Measurements from ENCODE around the gene CNOT6. TPM values are rescaled to one million over a fixed set of nuclear protein-coding genes. Genes with fewer than 3 reads are reported as not detected.

The CNOT6 gene
- total RNA-seq, 1 experiment from 2014 or later: 73.1 TPM

DNA sequence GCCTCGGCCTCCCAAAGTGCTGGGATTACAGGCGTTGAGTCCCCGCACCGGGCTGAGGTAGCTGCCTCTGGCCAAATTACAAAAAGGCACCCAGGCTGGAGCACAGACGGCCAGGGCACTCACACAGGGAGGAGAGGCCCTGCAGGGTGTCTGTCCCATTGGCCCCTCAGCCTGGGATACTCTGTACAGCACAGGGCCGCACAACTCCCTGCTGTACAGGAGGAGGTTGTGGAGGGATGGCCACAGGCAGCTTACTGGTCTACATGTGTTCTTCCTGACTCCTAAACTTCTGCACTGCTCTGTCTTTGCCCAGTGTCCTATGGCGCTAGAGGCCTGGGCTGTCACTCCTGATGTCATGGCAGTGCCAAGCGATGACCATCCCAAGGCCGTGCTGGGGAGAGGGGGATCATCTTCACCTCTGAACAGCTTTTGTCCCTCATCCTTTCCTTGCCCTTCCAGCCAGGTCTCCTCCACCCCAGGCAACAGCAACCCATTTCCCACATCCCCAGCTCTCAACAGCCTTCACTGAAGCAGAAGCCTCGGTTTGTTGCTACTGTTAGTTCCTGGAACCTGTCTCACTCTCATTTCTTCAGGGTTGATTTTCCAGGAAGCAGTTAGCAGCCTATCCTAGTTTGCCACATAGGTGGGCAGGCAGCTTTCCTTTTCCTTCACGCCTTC, 1.8 kb upstream of the CNOT6 start:
- CTCF ChIA-PET: interaction anchor here (0.7 to 1.3 kb wide), 4 partner anchors 11 to 198 kb away, joined by 3 to 8 read pairs (median 3); no protein-coding TSS in a partner anchor
- POLR2A ChIA-PET: interaction anchor here (0.6 to 0.9 kb wide), 2 partner anchors 28 to 31 kb away, joined by 3 read pairs; no protein-coding TSS in a partner anchor
- DNase-seq (ENCODE audit: unreplicated experiment): no peak
- Mint-ChIP-seq H3K27me3 (ENCODE audit: insufficient read depth, unreplicated experiment) (no peaks in the 10 kb centered on the region), H3K4me3 (ENCODE audit: unreplicated experiment) (no peak overlapping the region), H3K36me3 (ENCODE audit: insufficient read depth, unreplicated experiment) (peaks cover 22% of the 10 kb centered on the region), H3K27ac (ENCODE audit: low read depth, unreplicated experiment) (no peak overlapping the region), H3K9me3 (ENCODE audit: unreplicated experiment) (no peaks in the 10 kb centered on the region), H3K4me1 (ENCODE audit: insufficient read depth, unreplicated experiment) (peaks cover 23% of the 10 kb centered on the region)
- intact Hi-C loops (cut with micrococcal nuclease): no loop called here
- TF ChIP-seq, protein P1, sequence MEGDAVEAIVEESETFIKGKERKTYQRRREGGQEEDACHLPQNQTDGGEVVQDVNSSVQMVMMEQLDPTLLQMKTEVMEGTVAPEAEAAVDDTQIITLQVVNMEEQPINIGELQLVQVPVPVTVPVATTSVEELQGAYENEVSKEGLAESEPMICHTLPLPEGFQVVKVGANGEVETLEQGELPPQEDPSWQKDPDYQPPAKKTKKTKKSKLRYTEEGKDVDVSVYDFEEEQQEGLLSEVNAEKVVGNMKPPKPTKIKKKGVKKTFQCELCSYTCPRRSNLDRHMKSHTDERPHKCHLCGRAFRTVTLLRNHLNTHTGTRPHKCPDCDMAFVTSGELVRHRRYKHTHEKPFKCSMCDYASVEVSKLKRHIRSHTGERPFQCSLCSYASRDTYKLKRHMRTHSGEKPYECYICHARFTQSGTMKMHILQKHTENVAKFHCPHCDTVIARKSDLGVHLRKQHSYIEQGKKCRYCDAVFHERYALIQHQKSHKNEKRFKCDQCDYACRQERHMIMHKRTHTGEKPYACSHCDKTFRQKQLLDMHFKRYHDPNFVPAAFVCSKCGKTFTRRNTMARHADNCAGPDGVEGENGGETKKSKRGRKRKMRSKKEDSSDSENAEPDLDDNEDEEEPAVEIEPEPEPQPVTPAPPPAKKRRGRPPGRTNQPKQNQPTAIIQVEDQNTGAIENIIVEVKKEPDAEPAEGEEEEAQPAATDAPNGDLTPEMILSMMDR (IDR thresholded peaks at IDR 0.05; ENCODE audit: unreplicated experiment): no peak
- BruUV-seq (replicated peaks): no TSS peak

DNA sequence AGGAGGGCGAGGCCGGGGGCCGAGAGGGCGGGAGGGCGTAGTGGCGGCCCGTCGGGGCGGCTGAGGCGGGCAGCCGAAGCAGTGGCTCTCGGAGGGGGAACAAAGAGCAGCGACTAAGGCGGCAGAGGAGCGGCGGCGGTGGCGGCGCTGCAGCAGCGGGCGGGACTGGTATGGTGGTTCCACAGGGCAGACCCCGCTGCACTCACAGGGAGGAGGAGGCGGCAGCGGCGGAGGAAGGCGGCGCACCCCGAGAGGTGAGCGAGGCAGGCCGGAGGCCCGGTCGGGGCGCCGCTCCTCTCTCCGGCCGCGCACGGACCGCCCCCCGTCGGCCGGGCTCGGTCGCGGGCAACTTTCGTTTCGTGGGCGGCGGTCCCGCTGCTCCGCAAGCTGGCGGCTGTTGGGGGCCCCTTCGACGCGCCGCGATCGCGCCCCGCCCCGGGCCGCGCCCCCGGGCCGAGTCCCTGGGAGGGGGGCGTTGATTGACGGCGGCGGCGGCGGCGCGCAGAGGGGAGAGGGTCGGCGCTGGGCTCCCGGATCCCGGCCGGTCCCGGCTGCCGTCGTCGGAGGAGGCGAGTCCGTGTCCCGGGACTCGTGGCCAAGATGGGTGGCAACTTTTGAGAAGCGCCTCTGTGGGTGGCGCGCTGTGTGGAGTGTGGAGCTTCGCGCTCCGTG, 467 bp downstream of the CNOT6 start:
- H3K4me1 Mint-ChIP-seq (ENCODE audit: insufficient read depth, unreplicated experiment): peaks cover 35% of the 10 kb centered on the region
- DNase-seq (ENCODE audit: unreplicated experiment): peak; percentile 40
- TF ChIP-seq, protein P1 (IDR thresholded peaks at IDR 0.05; ENCODE audit: unreplicated experiment): no peak
- peaks cover 22% of the 10 kb centered on the region for H3K36me3 Mint-ChIP-seq (ENCODE audit: insufficient read depth, unreplicated experiment)
- H3K27me3 Mint-ChIP-seq (ENCODE audit: insufficient read depth, unreplicated experiment): no peaks in the 10 kb centered on the region
- H3K4me3 Mint-ChIP-seq (ENCODE audit: unreplicated experiment): peak overlapping the region; percentile 80
- intact Hi-C loops (cut with micrococcal nuclease): no loop called here
- BruUV-seq (replicated peaks): no TSS peak
- POLR2A ChIA-PET: interaction anchor here (0.6 to 3.0 kb wide), 26 partner anchors 11 to 422 kb away, joined by 3 to 18 read pairs (median 4); partner anchors contain the start of gene MAPK9
- H3K9me3 Mint-ChIP-seq (ENCODE audit: unreplicated experiment): no peaks in the 10 kb centered on the region
- CTCF ChIA-PET: interaction anchor here (1.1 kb wide), 1 partner anchor 166 kb away, joined by 3 read pairs; no protein-coding TSS in a partner anchor
- peak overlapping the region; percentile 95 for H3K27ac Mint-ChIP-seq (ENCODE audit: low read depth, unreplicated experiment)

DNA sequence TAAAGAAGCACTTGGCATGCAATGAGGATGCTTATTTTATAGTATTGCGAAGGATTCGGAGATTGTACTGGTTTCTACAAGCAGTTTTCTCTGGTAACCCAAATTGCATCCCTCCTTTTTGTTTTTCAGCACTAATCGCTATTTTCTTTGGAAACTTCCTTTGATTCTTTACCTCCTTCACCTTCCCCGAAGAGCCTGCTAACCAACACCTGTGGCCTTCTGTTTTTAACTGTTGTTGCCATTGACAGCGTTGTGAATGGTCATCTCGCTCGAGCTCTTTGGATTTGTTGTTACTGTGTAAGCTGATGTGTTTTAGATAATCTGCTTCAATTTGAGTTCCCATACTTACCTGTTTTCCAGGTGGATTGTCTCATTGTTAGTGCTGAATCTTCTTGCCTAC, 1.1 kb downstream of the CNOT6 start:
- TF ChIP-seq, protein P1 (IDR thresholded peaks at IDR 0.05; ENCODE audit: unreplicated experiment): no peak
- Mint-ChIP-seq H3K4me3 (ENCODE audit: unreplicated experiment) (peak overlapping the region; percentile 80), H3K9me3 (ENCODE audit: unreplicated experiment) (no peaks in the 10 kb centered on the region), H3K4me1 (ENCODE audit: insufficient read depth, unreplicated experiment) (peaks cover 41% of the 10 kb centered on the region), H3K36me3 (ENCODE audit: insufficient read depth, unreplicated experiment) (peaks cover 22% of the 10 kb centered on the region), H3K27ac (ENCODE audit: low read depth, unreplicated experiment) (peak overlapping the region; percentile 95), H3K27me3 (ENCODE audit: insufficient read depth, unreplicated experiment) (no peaks in the 10 kb centered on the region)
- POLR2A ChIA-PET: interaction anchor here (0.6 to 3.0 kb wide), 26 partner anchors 10 to 588 kb away, joined by 3 to 18 read pairs (median 4); partner anchors contain the start of genes MAPK9 and TBC1D9B
- intact Hi-C loops (cut with micrococcal nuclease): no loop called here
- TSS peak; percentile 41 for BruUV-seq (replicated peaks)
- DNase-seq (ENCODE audit: unreplicated experiment): peak; percentile 34
- CTCF ChIA-PET: interaction anchor here (0.6 to 1.1 kb wide), 2 partner anchors 11 to 167 kb away, joined by 3 read pairs; no protein-coding TSS in a partner anchor
